HL-60 (cell line): ENCODE measurements around the gene LKAAEAR1.
A peak's percentile ranks its signal among the peaks of the same experiment; 100 is the strongest.

ENCODE experiments used
- DNase-seq, 2 experiments: peaks; one replicate each; pipeline ENCODE4 v3.0.0-alpha.2; 2010 to 2020; ENCODE audit warnings: low read depth in 1 of 2, low spot score in 1 of 2
- H3K27ac ChIP-seq: fragments of 250-450 bp; sonication (Bioruptor Pico); replicated peaks from 2 replicates; pipeline ENCODE4 v1.5.1; 2020; ENCODE audit warnings: mild to moderate bottlenecking, moderate library complexity
- H3K27me3 ChIP-seq: fragments of 250-450 bp; sonication (Bioruptor Pico); 2 replicates; pipeline ENCODE4 v1.5.1; 2021; ENCODE audit warnings: mild to moderate bottlenecking, moderate library complexity; ENCODE audit not compliant: insufficient read depth, poor library complexity, severe bottlenecking
- H3K4me3 ChIP-seq: replicated peaks from 2 replicates; pipeline ENCODE4 v1.5.1; 2011; ENCODE audit warnings: mild to moderate bottlenecking, control low read depth, low read length; ENCODE audit not compliant: insufficient read depth
- GABPA ChIP-seq: IDR thresholded peaks from 2 replicates; pipeline ENCODE4 v1.6.1; 2012; ENCODE audit warnings: low read depth
- POLR2AphosphoS5 ChIP-seq: IDR thresholded peaks from 2 replicates; pipeline ENCODE4 v1.6.1; 2012; ENCODE audit warnings: low read depth
- SPI1 ChIP-seq: IDR thresholded peaks from 2 replicates; pipeline ENCODE4 v1.6.1; 2012; ENCODE audit warnings: low read depth, mild to moderate bottlenecking, borderline replicate concordance
- TF ChIP-seq, protein P1 (sequence below): IDR thresholded peaks from one replicate; pipeline ENCODE4 v1.5.1; 2011; ENCODE audit warnings: low read length, control low read depth, inconsistent platforms; ENCODE audit not compliant: insufficient read depth
- TF ChIP-seq, protein P2 (sequence below): IDR thresholded peaks from 2 replicates; pipeline ENCODE4 v1.6.1; 2012; ENCODE audit warnings: low read depth; ENCODE audit not compliant: insufficient replicate concordance

Gene LKAAEAR1

DNA sequence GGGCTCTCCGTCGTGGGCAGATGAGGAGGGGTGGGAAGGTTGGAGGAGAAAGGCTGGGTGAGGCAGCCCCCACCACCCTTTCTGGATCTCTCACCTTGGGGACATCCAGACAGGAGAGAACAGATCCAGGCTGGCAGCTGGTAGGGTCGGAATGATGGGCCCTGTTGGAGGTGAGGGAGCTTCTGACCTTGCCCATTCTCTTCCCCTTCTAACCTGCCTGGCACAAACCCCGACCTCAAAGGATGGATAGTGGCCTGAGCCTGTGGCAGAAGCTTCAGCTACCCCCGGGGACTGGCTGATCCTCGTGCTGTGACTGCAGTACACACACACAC is 29.2 kb upstream of the LKAAEAR1 start:
- Histone ChIP-seq H3K27me3 (no peaks in the 10 kb centered on the region), H3K4me3 (no peak overlapping the region), H3K27ac (no peak overlapping the region)
- TF ChIP-seq POLR2AphosphoS5 (no peak), SPI1 (no peak), GABPA (no peak)
- TF ChIP-seq, protein P1, sequence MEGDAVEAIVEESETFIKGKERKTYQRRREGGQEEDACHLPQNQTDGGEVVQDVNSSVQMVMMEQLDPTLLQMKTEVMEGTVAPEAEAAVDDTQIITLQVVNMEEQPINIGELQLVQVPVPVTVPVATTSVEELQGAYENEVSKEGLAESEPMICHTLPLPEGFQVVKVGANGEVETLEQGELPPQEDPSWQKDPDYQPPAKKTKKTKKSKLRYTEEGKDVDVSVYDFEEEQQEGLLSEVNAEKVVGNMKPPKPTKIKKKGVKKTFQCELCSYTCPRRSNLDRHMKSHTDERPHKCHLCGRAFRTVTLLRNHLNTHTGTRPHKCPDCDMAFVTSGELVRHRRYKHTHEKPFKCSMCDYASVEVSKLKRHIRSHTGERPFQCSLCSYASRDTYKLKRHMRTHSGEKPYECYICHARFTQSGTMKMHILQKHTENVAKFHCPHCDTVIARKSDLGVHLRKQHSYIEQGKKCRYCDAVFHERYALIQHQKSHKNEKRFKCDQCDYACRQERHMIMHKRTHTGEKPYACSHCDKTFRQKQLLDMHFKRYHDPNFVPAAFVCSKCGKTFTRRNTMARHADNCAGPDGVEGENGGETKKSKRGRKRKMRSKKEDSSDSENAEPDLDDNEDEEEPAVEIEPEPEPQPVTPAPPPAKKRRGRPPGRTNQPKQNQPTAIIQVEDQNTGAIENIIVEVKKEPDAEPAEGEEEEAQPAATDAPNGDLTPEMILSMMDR: no peak
- TF ChIP-seq, protein P2, sequence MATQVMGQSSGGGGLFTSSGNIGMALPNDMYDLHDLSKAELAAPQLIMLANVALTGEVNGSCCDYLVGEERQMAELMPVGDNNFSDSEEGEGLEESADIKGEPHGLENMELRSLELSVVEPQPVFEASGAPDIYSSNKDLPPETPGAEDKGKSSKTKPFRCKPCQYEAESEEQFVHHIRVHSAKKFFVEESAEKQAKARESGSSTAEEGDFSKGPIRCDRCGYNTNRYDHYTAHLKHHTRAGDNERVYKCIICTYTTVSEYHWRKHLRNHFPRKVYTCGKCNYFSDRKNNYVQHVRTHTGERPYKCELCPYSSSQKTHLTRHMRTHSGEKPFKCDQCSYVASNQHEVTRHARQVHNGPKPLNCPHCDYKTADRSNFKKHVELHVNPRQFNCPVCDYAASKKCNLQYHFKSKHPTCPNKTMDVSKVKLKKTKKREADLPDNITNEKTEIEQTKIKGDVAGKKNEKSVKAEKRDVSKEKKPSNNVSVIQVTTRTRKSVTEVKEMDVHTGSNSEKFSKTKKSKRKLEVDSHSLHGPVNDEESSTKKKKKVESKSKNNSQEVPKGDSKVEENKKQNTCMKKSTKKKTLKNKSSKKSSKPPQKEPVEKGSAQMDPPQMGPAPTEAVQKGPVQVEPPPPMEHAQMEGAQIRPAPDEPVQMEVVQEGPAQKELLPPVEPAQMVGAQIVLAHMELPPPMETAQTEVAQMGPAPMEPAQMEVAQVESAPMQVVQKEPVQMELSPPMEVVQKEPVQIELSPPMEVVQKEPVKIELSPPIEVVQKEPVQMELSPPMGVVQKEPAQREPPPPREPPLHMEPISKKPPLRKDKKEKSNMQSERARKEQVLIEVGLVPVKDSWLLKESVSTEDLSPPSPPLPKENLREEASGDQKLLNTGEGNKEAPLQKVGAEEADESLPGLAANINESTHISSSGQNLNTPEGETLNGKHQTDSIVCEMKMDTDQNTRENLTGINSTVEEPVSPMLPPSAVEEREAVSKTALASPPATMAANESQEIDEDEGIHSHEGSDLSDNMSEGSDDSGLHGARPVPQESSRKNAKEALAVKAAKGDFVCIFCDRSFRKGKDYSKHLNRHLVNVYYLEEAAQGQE: no peak
- DNase-seq: no peak

DNA sequence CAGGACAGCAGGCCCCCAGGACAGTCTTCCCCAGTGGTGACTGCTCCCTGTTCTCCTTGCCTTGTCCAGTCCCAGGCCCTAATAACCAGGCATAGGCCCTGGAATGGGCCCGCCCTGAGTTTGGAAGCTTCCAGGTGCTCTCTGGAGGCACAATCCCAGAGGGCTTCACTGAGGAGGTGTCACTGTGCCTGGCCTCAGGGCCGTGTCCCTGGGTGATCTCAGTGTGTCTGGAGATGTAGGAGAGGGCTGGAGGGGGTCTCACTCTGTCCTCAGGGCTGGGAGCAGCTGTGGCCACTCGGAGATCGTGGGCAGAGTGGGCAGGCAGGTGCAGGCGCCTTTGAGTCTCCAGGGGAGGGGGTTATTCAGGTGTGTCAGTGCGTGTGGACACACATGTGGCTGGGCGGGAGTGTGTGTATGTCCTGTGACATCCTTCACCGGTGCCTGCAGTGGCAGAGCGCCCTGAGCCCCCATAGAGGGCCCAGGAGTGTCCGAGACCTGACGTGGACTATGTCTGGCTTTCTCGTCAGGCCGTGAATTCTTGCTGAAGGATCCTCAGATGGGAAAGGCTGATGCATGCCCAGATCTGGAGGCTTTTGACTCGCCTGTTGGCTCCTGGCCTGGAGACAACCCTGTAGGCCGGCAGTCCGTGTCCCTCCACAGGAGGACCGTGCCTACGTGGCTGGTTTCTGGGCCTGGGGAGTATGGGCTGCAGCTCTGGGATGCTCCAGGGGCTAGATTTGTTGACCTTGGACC is 28.7 kb upstream of the LKAAEAR1 start:
- TF ChIP-seq POLR2AphosphoS5: no peak
- no peak for TF ChIP-seq SPI1
- TF ChIP-seq, protein P1: no peak
- no peak for TF ChIP-seq GABPA
- TF ChIP-seq, protein P2: no peak
- no peak for DNase-seq
- peak overlapping the region; percentile 35 for H3K27ac ChIP-seq
- no peak overlapping the region for H3K4me3 ChIP-seq
- H3K27me3 ChIP-seq: no peaks in the 10 kb centered on the region

DNA sequence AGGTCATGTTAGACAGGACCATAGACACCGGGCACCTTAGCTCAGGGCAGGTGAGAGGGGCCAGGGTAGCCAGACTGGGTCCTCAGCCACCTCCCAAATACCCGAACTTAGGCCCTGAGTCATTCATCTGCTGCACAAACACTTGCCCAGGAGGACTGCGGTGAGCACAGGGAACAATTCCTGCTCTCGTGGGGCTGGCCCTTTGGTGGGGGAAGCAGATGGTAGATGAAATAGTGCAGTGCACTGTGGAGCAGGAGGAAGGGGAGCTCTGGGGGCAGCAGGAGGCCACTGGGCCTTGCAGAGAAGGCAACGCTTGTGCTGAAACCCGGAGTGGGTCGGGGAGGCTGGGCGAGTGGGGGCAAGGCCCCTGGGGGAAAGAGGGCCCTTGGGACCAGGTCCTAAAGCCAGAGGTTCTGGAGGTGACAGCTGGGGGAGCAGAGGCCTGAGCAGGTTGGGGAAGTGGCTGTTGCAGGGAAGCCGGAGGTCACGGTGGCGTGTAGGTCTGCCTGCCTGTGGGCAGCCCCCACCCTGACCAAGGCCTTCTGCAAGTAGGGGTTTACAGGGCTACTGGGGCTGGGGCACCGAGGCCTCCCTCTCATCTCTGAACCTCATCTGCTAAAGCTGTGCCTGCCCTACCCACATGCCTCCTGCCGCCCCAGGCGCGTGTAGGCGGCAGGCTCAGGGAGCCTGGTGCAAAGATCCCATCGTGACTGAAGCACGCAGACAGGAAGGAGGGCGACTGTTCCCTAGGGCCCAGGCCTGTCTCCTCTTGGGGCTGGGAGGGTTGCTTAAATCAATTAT is 27.8 kb upstream of the LKAAEAR1 start:
- Histone ChIP-seq H3K4me3 (no peak overlapping the region), H3K27me3 (no peaks in the 10 kb centered on the region), H3K27ac (peak overlapping the region; percentile 35)
- peak in 1 of 2 experiments; percentile 50 for DNase-seq
- TF ChIP-seq POLR2AphosphoS5 (no peak), SPI1 (peak; percentile 28; the same call in 1 of the 2 replicates)

GRCh38 chr20:64110411-64111068 is 26.3 kb upstream of the LKAAEAR1 start:
- no peak overlapping the region for H3K4me3 ChIP-seq
- no peaks in the 10 kb centered on the region for H3K27me3 ChIP-seq
- no peak for DNase-seq
- TF ChIP-seq SPI1 (no peak), GABPA (no peak), POLR2AphosphoS5 (no peak)
- TF ChIP-seq, protein P2: no peak
- TF ChIP-seq, protein P1: no peak
- H3K27ac ChIP-seq: no peak overlapping the region
